MCF 10A (cell line): Measurements from ENCODE around the gene SLC35E2B. TPM values are rescaled to one million over a fixed set of nuclear protein-coding genes. Genes with fewer than 3 reads are reported as not detected.

Experiments
- BruUV-seq: library from RNA; stranded (reverse); fragments of 400-500 nt; replicated peaks from 2 replicates; lab custom pipeline; 2021; lab: Mats Ljungman, UMichigan
- CTCF ChIA-PET: fragments of 300-600 bp; sonication (Branson Sonifier 250); formaldehyde crosslinking; extraction: SDS; loops from one replicate; lab custom pipeline; 2021; ENCODE audit warnings: antibody characterized with exemption, inconsistent platforms; lab: Yijun Ruan, JAX
- POLR2A ChIA-PET: fragments of 300-600, 350-650 bp; sonication (Branson Sonifier 250); formaldehyde crosslinking; extraction: SDS; loops from one replicate; lab custom pipeline; 2020; ENCODE audit warnings: antibody characterized with exemption, inconsistent platforms; lab: Yijun Ruan, JAX
- DNase-seq: peaks from one replicate; pipeline ENCODE4 v3.0.0-alpha.2; 2018; ENCODE audit not compliant: unreplicated experiment
- H3K27ac Mint-ChIP-seq: one replicate; pipeline ENCODE4 v1.8.0; 2022; ENCODE audit warnings: mild to moderate bottlenecking, low read depth, mixed read lengths; ENCODE audit not compliant: unreplicated experiment
- H3K27me3 Mint-ChIP-seq: one replicate; pipeline ENCODE4 v1.8.0; 2022; ENCODE audit warnings: mixed read lengths; ENCODE audit not compliant: insufficient read depth, unreplicated experiment
- H3K36me3 Mint-ChIP-seq: one replicate; pipeline ENCODE4 v1.8.0; 2022; ENCODE audit warnings: mild to moderate bottlenecking, moderate library complexity, mixed read lengths; ENCODE audit not compliant: insufficient read depth, unreplicated experiment
- H3K4me1 Mint-ChIP-seq: one replicate; pipeline ENCODE4 v1.8.0; 2022; ENCODE audit warnings: mixed read lengths; ENCODE audit not compliant: insufficient read depth, unreplicated experiment
- H3K4me3 Mint-ChIP-seq: one replicate; pipeline ENCODE4 v1.8.0; 2022; ENCODE audit warnings: mild to moderate bottlenecking, moderate library complexity, mixed read lengths; ENCODE audit not compliant: unreplicated experiment
- H3K9me3 Mint-ChIP-seq: one replicate; pipeline ENCODE4 v1.8.0; 2022; ENCODE audit warnings: mixed read lengths; ENCODE audit not compliant: unreplicated experiment
- CTCF ChIP-seq: fragments of 200-600 bp; IDR thresholded peaks from one replicate; pipeline ENCODE4 v1.8.0; 2022; ENCODE audit warnings: antibody characterized with exemption, mild to moderate bottlenecking; ENCODE audit not compliant: unreplicated experiment
- intact Hi-C: fragments of 100-400 bp; cut with micrococcal nuclease; formaldehyde crosslinking; loops from 2 replicates; pipeline ENCODE4 v1.14.1; 2022
- total RNA-seq: library from RNA; stranded (reverse); gene quantifications from 2 replicates; pipeline ENCODE4 v1.2.3, GENCODE V29; 2022

SLC35E2B gene
- total RNA-seq, 1 experiment from 2014 or later: 35.4 TPM

- TF ChIP-seq CTCF: no peak
- H3K4me1 Mint-ChIP-seq: no peaks in the 10 kb centered on the region
- no peaks in the 10 kb centered on the region for H3K27me3 Mint-ChIP-seq
- BruUV-seq: no TSS peak
- no peak overlapping the region for H3K27ac Mint-ChIP-seq
- intact Hi-C loops: no loop called here
- no peak overlapping the region for H3K4me3 Mint-ChIP-seq
- POLR2A ChIA-PET: no interaction called here
- CTCF ChIA-PET: no interaction called here
- H3K9me3 Mint-ChIP-seq: no peaks in the 10 kb centered on the region
- H3K36me3 Mint-ChIP-seq: peaks cover 7% of the 10 kb centered on the region
- DNase-seq: no peak
Measured at GRCh38 chr1:1625404-1625775, 67.2 kb downstream of the SLC35E2B start.

GRCh38 chr1:1624443-1625403 is 67.9 kb downstream of the SLC35E2B start:
- H3K36me3 Mint-ChIP-seq: peaks cover 7% of the 10 kb centered on the region
- H3K27ac Mint-ChIP-seq: no peak overlapping the region
- no peaks in the 10 kb centered on the region for H3K9me3 Mint-ChIP-seq
- no peak for TF ChIP-seq CTCF
- POLR2A ChIA-PET: no interaction called here
- no peaks in the 10 kb centered on the region for H3K4me1 Mint-ChIP-seq
- intact Hi-C loops: no loop called here
- no peak for DNase-seq
- CTCF ChIA-PET: interaction anchor here (0.6 kb wide), 1 partner anchor 24 kb away, joined by 5 read pairs; no protein-coding TSS in a partner anchor
- no peak overlapping the region for H3K4me3 Mint-ChIP-seq
- H3K27me3 Mint-ChIP-seq: no peaks in the 10 kb centered on the region
- BruUV-seq: no TSS peak

- TF ChIP-seq CTCF: no peak
- POLR2A ChIA-PET: no interaction called here
- no TSS peak for BruUV-seq
- no peaks in the 10 kb centered on the region for H3K4me1 Mint-ChIP-seq
- H3K36me3 Mint-ChIP-seq: peaks cover 7% of the 10 kb centered on the region
- no peak for DNase-seq
- intact Hi-C loops: no loop called here
- CTCF ChIA-PET: interaction anchor here (0.6 kb wide), 1 partner anchor 25 kb away, joined by 5 read pairs; no protein-coding TSS in a partner anchor
- H3K27me3 Mint-ChIP-seq: no peaks in the 10 kb centered on the region
- no peaks in the 10 kb centered on the region for H3K9me3 Mint-ChIP-seq
- H3K4me3 Mint-ChIP-seq: no peak overlapping the region
- H3K27ac Mint-ChIP-seq: no peak overlapping the region
Measured at GRCh38 chr1:1623631-1624442, 68.8 kb downstream of the SLC35E2B start.

- TF ChIP-seq CTCF: no peak
- POLR2A ChIA-PET: no interaction called here
- Mint-ChIP-seq H3K4me3 (no peak overlapping the region), H3K9me3 (no peaks in the 10 kb centered on the region), H3K27ac (no peak overlapping the region), H3K4me1 (no peaks in the 10 kb centered on the region), H3K36me3 (peaks cover 7% of the 10 kb centered on the region), H3K27me3 (no peaks in the 10 kb centered on the region)
- no TSS peak for BruUV-seq
- intact Hi-C loops: no loop called here
- CTCF ChIA-PET: no interaction called here
- no peak for DNase-seq
Measured at GRCh38 chr1:1623181-1623630, 69.4 kb downstream of the SLC35E2B start.
